Panc1 (cell line): ENCODE measurements around the gene TBC1D24. TPM values are rescaled to one million over a fixed set of nuclear protein-coding genes. Genes with fewer than 3 reads are reported as not detected.

ENCODE experiments used
- ATAC-seq: fragments of 200-7000 bp; cut with Tn5 transposase; 2 replicates; pipeline ENCODE4 v1.9.1; 2020; ENCODE audit warnings: mild to moderate bottlenecking, moderate library complexity
- BruUV-seq: library from RNA; stranded (reverse); fragments of 400-500 nt; replicated peaks from 2 replicates; lab custom pipeline; 2021; lab: Mats Ljungman, UMichigan
- CTCF ChIA-PET: fragments of 300-600 bp; sonication (Branson Sonifier 250); formaldehyde crosslinking; loops from one replicate; lab custom pipeline; 2022; ENCODE audit warnings: antibody characterized with exemption; lab: Charles Lee
- POLR2A ChIA-PET: fragments of 300-600 bp; sonication (Branson Sonifier 250); formaldehyde crosslinking; loops from one replicate; lab custom pipeline; 2022; ENCODE audit warnings: antibody characterized with exemption; lab: Charles Lee
- DNase-seq: peaks from one replicate; pipeline ENCODE4 v3.0.0-alpha.2; 2010; ENCODE audit warnings: low read depth, low spot score
- H3K27ac ChIP-seq: 2 replicates; pipeline ENCODE4 v1.5.1; 2011; ENCODE audit warnings: mild to moderate bottlenecking, low read length, inconsistent platforms
- H3K27me3 ChIP-seq: fragments of 200-500 bp; sonication (Bioruptor generic); 2 replicates; pipeline ENCODE4 v1.6.0; 2014; ENCODE audit warnings: low read length, inconsistent platforms; ENCODE audit not compliant: control insufficient read depth, insufficient read depth
- H3K36me3 ChIP-seq: fragments of 200-500 bp; sonication (Bioruptor generic); 2 replicates; pipeline ENCODE4 v1.5.1; 2014; ENCODE audit warnings: inconsistent platforms, mild to moderate bottlenecking, low read length, moderate library complexity; ENCODE audit not compliant: control insufficient read depth, insufficient read depth
- H3K4me1 ChIP-seq: 2 replicates; pipeline ENCODE4 v1.5.1; 2011; ENCODE audit warnings: inconsistent platforms, mild to moderate bottlenecking, low read length, moderate library complexity; ENCODE audit not compliant: control insufficient read depth, insufficient read depth
- H3K4me3 ChIP-seq, 2 experiments: 2 replicates each; pipeline ENCODE4 v1.5.1; 2011 to 2012; ENCODE audit warnings: low read depth in 2 of 2, low read length in 2 of 2, mild to moderate bottlenecking in 2 of 2, inconsistent platforms in 1 of 2, moderate library complexity in 1 of 2
- H3K9me3 ChIP-seq: fragments of 200-500 bp; sonication (Bioruptor generic); 2 replicates; pipeline ENCODE4 v1.5.1; 2014; ENCODE audit warnings: low read depth, mild to moderate bottlenecking, inconsistent platforms, low read length, moderate library complexity; ENCODE audit not compliant: control insufficient read depth, insufficient read depth
- POLR2AphosphoS5 ChIP-seq: IDR thresholded peaks from 2 replicates; pipeline ENCODE4 v1.6.1; 2012; ENCODE audit warnings: mild to moderate bottlenecking, low read depth, low read length, moderate library complexity
- SIN3A ChIP-seq: IDR thresholded peaks from 2 replicates; pipeline ENCODE4 v1.6.1; 2012; ENCODE audit warnings: low read depth, mild to moderate bottlenecking, low read length, moderate library complexity, borderline replicate concordance; ENCODE audit not compliant: insufficient read depth
- TCF7L2 ChIP-seq: IDR thresholded peaks from 2 replicates; pipeline ENCODE4 v1.6.1; 2011; ENCODE audit warnings: mild to moderate bottlenecking, low read depth, low read length, inconsistent platforms
- in situ Hi-C: cut with HindIII; loops from 2 replicates; pipeline ENCODE4 v1.10.0; 2016; ENCODE audit warnings: low sequenced_read_pairs, low pct_unique_long_range_greater_than_20kb
- intact Hi-C: fragments of 100-400 bp; cut with micrococcal nuclease; formaldehyde crosslinking; loops from one replicate; pipeline ENCODE4 v1.10.0; 2022; ENCODE audit not compliant: unreplicated experiment
- total RNA-seq: library from RNA; stranded (reverse); gene quantifications from one replicate; pipeline ENCODE4 v1.2.1, GENCODE V29; 2021; ENCODE audit not compliant: unreplicated experiment
- TF ChIP-seq, protein P1 (sequence below): fragments of 450-650 bp; IDR thresholded peaks from 2 replicates; pipeline ENCODE4 v1.5.1; 2017; ENCODE audit warnings: mild to moderate bottlenecking
- TF ChIP-seq, protein P2 (sequence below), 2 experiments: IDR thresholded peaks; 2 replicates each; pipeline ENCODE4 v1.6.1; 2011 to 2012; ENCODE audit warnings: low read depth in 2 of 2, control low read depth in 1 of 2, low read length in 1 of 2, mild to moderate bottlenecking in 1 of 2, moderate library complexity in 1 of 2; ENCODE audit not compliant: insufficient read depth in 1 of 2

TBC1D24 gene
- total RNA-seq, 1 experiment from 2014 or later: 26.7 TPM

DNA sequence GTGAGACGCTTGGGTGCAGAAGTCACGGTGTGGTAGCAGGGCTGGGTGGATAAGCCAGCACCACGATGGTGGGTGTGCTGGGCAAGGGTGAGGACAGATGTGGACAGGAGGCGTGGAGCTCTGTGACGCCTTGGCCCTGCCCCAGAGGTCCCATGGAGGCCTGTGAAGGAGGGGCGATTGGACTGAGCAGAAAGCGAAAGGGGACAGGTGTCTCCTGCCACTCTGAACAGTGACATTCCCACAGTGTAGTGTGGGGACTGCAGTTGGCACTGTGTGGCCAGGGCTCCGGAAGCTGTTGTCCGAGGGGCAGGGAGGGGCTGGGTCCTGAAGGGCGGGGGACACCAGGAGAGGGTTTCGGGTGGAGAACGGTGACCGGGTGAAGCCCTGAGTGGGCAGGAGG, 7.3 kb downstream of the TBC1D24 start:
- ATAC-seq (no peak), DNase-seq (no peak)
- Histone ChIP-seq H3K27me3 (no peaks in the 10 kb centered on the region), H3K36me3 (no peaks in the 10 kb centered on the region), H3K4me1 (peaks cover 5% of the 10 kb centered on the region; the same call in 1 of the 2 replicates), H3K9me3 (no peaks in the 10 kb centered on the region), H3K4me3 (no peak overlapping the region), H3K27ac (no peak overlapping the region)
- intact Hi-C loops: no loop called here
- ChIA-PET POLR2A (no interaction called here), CTCF (no interaction called here)
- no TSS peak for BruUV-seq
- in situ Hi-C loops: no loop called here
- TF ChIP-seq, protein P1, sequence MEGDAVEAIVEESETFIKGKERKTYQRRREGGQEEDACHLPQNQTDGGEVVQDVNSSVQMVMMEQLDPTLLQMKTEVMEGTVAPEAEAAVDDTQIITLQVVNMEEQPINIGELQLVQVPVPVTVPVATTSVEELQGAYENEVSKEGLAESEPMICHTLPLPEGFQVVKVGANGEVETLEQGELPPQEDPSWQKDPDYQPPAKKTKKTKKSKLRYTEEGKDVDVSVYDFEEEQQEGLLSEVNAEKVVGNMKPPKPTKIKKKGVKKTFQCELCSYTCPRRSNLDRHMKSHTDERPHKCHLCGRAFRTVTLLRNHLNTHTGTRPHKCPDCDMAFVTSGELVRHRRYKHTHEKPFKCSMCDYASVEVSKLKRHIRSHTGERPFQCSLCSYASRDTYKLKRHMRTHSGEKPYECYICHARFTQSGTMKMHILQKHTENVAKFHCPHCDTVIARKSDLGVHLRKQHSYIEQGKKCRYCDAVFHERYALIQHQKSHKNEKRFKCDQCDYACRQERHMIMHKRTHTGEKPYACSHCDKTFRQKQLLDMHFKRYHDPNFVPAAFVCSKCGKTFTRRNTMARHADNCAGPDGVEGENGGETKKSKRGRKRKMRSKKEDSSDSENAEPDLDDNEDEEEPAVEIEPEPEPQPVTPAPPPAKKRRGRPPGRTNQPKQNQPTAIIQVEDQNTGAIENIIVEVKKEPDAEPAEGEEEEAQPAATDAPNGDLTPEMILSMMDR: no peak
- TF ChIP-seq SIN3A (no peak), TCF7L2 (no peak)

DNA sequence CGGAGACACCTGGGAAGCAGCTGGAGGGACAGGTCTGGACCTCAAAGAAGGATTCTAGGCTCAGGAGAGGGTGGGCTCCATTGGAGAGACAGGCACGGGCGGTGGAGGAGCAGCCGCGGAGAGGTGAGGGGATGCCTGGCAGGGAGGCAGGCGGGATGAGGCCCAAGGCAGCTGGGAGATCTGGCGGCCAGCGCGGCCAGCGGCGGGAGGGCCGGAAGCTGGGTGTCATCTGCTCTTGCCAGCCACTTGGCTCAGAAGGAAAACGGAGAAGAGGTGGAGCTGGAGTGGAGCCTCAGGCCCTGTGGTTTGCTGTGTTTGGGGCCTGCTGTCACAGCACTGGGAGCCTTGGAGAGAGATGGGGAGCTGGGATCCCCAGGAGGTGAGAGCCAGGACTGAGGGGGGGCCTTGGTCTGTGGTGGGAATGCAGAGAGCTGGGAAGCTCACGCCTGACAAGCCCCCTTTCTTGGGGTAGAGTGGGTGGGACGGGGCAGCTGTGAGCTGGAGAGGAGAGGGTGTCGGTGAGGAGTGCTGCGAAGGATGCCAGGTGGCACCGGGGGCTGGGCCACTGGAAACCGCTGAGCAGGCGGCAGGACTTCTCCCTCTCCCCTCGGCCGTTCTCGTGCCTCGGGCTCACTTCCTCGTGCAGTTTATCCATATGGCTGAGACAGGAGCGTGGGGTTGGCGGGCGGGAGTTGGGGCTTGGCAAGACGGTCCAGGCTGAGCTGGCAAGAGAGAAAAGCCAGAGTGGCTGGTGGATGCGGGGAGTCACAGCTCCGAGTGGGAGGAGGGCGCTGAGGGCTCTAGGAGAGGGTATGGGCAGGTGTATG, 8.0 kb downstream of the TBC1D24 start:
- H3K27ac ChIP-seq: no peak overlapping the region
- no peak overlapping the region for H3K4me3 ChIP-seq
- ChIA-PET POLR2A (no interaction called here), CTCF (no interaction called here)
- no TSS peak for BruUV-seq
- H3K27me3 ChIP-seq: no peaks in the 10 kb centered on the region
- H3K9me3 ChIP-seq: no peaks in the 10 kb centered on the region
- no peaks in the 10 kb centered on the region for H3K36me3 ChIP-seq
- DNase-seq (no peak), ATAC-seq (no peak)
- H3K4me1 ChIP-seq: peaks cover 8% of the 10 kb centered on the region; the same call in 1 of the 2 replicates
- in situ Hi-C loops (no loop called here), intact Hi-C loops (no loop called here)
- TF ChIP-seq POLR2AphosphoS5 (no peak), TCF7L2 (no peak), SIN3A (no peak)
- TF ChIP-seq, protein P2, sequence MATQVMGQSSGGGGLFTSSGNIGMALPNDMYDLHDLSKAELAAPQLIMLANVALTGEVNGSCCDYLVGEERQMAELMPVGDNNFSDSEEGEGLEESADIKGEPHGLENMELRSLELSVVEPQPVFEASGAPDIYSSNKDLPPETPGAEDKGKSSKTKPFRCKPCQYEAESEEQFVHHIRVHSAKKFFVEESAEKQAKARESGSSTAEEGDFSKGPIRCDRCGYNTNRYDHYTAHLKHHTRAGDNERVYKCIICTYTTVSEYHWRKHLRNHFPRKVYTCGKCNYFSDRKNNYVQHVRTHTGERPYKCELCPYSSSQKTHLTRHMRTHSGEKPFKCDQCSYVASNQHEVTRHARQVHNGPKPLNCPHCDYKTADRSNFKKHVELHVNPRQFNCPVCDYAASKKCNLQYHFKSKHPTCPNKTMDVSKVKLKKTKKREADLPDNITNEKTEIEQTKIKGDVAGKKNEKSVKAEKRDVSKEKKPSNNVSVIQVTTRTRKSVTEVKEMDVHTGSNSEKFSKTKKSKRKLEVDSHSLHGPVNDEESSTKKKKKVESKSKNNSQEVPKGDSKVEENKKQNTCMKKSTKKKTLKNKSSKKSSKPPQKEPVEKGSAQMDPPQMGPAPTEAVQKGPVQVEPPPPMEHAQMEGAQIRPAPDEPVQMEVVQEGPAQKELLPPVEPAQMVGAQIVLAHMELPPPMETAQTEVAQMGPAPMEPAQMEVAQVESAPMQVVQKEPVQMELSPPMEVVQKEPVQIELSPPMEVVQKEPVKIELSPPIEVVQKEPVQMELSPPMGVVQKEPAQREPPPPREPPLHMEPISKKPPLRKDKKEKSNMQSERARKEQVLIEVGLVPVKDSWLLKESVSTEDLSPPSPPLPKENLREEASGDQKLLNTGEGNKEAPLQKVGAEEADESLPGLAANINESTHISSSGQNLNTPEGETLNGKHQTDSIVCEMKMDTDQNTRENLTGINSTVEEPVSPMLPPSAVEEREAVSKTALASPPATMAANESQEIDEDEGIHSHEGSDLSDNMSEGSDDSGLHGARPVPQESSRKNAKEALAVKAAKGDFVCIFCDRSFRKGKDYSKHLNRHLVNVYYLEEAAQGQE (IDR thresholded peaks at IDR 0.05; ENCODE audit: insufficient read depth in 1 of 2, low read depth in 2 of 2, low read length in 1 of 2): no peak
- TF ChIP-seq, protein P1: no peak
